Lower lobe of right lung (tissue), 2 donors: ENCODE data around the gene RNF26. TPM values are rescaled to one million over a fixed set of nuclear protein-coding genes. Genes with fewer than 3 reads are reported as not detected.

Experiments
- ATAC-seq, 2 donors: fragments of 200-7000 bp; cut with Tn5 transposase; one replicate each; pipeline ENCODE4 v1.9.1; 2020 to 2022; ENCODE audit warnings: mild to moderate bottlenecking in 2 of 2, moderate library complexity in 2 of 2
- DNase-seq: peaks from one replicate; pipeline ENCODE4 v3.0.0-alpha.2; 2020
- H3K27ac ChIP-seq: fragments of 200-600 bp; one replicate; pipeline ENCODE4 v1.8.0; 2022
- H3K27me3 ChIP-seq: fragments of 200-600 bp; one replicate; pipeline ENCODE4 v1.8.0; 2022; ENCODE audit warnings: low read depth
- H3K36me3 ChIP-seq: fragments of 200-600 bp; one replicate; pipeline ENCODE4 v1.8.0; 2022; ENCODE audit warnings: mild to moderate bottlenecking
- H3K4me1 ChIP-seq: fragments of 200-600 bp; one replicate; pipeline ENCODE4 v1.8.0; 2022
- H3K4me3 ChIP-seq: fragments of 200-600 bp; one replicate; pipeline ENCODE4 v1.8.0; 2022; ENCODE audit warnings: mild to moderate bottlenecking
- H3K9me3 ChIP-seq: fragments of 200-600 bp; one replicate; pipeline ENCODE4 v1.8.0; 2022
- intact Hi-C: fragments of 100-400 bp; cut with DNase I; formaldehyde crosslinking; loops from one replicate; pipeline ENCODE4 v1.11.0; 2022
- total RNA-seq: library from RNA; stranded (reverse); fragmentation: NEBNext Ultra II Directional; extraction: Animal tissue kit (Norgen Biotek cat#: 25700); gene quantifications from one replicate; pipeline ENCODE4 v1.2.1, GENCODE V29; 2021
- TF ChIP-seq, protein P1 (sequence below): fragments of 200-600 bp; IDR thresholded peaks from one replicate; pipeline ENCODE4 v1.8.0; 2022; ENCODE audit warnings: antibody characterized with exemption, mild to moderate bottlenecking
- donor health status: DM: no; HTN: yes; CAD: no; lungs with severe emphysema.

The RNF26 gene
- total RNA-seq, 1 donor from 2014 or later: 19.3 TPM

DNA sequence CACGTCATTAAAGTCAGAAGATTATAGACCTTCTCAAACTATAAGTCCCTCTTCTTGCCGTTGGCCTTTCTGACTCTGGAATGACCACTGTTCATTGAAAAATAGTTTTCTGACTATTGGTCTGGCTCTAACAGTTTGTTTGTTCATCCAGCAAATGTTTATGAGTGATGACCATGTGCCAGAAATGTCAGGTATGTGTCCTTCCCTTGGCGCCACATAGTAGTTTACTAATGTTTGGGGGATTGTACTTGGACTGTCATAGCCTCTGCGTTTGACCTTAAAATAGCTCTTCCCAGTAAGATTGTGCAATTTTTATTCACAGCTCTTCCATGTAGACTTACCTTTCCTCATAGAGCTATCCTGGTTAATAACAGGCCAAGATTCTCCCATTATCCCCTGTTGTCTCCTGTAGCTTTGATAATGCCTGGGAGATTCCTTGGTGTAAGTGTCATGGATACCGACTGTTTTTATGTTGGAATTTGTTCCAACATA, 31.1 kb upstream of the RNF26 start:
- H3K9me3 ChIP-seq: no peaks in the 10 kb centered on the region
- ATAC-seq: no peak
- H3K36me3 ChIP-seq: peaks cover 74% of the 10 kb centered on the region

DNA sequence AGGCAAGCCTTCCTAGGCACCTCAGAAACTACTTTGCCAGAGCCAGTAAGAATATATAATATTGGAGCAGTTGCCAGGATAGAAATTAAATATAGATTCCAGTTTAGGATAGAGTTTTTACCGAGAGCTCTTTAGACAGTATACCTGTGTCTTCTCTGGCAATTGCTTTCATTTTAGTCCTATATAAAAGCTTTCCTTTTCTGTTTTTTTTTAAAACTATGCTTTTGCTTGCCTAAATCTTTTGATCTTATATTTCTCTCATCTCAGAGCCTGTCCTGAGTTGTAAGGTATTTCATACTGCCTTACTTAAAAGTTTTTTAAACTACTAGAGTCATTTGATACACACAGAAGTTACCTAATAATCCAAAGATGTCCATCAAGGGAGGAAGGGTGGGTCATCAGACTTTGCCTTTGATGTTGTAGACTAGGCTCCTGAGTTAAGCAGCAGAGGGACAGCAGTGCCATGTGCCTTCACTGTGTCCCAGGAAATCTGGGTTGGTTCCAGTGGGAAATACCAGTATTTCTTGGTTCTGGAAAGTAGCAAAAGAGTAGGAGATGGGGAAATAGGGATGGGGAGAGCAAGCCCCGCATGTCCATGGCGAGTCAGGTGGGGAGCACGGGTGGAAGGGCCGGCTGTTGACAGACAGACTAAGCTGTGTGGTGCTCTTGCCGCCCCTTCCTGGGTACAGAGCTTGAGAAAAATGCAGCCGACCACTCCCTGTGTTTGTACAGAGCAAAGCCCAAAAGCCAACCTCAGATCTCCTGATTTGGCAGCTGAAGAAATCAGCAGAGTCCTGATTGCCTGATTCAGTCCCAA, 28.6 kb upstream of the RNF26 start:
- Histone ChIP-seq H3K27ac (peak overlapping the region; percentile 18), H3K4me1 (no peaks in the 10 kb centered on the region), H3K9me3 (no peaks in the 10 kb centered on the region), H3K4me3 (no peak overlapping the region), H3K36me3 (peaks cover 69% of the 10 kb centered on the region), H3K27me3 (no peaks in the 10 kb centered on the region)
- TF ChIP-seq, protein P1, sequence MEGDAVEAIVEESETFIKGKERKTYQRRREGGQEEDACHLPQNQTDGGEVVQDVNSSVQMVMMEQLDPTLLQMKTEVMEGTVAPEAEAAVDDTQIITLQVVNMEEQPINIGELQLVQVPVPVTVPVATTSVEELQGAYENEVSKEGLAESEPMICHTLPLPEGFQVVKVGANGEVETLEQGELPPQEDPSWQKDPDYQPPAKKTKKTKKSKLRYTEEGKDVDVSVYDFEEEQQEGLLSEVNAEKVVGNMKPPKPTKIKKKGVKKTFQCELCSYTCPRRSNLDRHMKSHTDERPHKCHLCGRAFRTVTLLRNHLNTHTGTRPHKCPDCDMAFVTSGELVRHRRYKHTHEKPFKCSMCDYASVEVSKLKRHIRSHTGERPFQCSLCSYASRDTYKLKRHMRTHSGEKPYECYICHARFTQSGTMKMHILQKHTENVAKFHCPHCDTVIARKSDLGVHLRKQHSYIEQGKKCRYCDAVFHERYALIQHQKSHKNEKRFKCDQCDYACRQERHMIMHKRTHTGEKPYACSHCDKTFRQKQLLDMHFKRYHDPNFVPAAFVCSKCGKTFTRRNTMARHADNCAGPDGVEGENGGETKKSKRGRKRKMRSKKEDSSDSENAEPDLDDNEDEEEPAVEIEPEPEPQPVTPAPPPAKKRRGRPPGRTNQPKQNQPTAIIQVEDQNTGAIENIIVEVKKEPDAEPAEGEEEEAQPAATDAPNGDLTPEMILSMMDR: no peak
- ATAC-seq: no peak
- no peak for DNase-seq
- intact Hi-C loops: no loop called here

More for the DNA sequence above, 31.1 kb upstream of the RNF26 start:
- TF ChIP-seq, protein P1: no peak
- Histone ChIP-seq H3K4me1 (no peaks in the 10 kb centered on the region), H3K27ac (no peak overlapping the region), H3K27me3 (no peaks in the 10 kb centered on the region), H3K4me3 (no peak overlapping the region)
- DNase-seq: no peak
- intact Hi-C loops: no loop called here

DNA sequence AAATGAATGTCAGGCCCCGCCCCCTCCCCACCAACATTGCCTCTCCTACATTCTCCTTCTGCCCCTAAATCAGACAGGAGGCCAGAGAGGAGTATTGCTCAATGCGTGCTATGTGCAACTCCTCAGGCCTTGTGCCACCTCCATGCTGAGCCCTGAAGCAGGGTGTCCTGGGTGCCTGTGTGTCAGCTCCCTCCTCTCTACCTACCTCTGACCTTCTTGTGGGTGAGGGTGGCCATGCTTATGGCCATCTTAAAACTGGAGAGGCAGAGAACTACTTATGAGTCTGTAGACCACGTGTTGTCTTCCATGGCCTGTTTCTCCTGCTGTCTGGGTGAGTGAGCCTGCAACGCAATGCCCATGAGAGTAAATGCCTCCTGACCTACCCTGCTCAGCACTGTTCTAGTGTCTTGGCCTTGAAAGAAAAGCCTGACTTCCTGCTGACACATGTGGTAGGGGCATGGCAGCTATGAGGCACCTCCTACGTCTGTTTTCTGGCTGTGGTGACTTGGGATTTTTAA, 27.9 kb upstream of the RNF26 start:
- Histone ChIP-seq H3K27me3 (no peaks in the 10 kb centered on the region), H3K4me1 (no peaks in the 10 kb centered on the region), H3K36me3 (peaks cover 66% of the 10 kb centered on the region), H3K27ac (peak overlapping the region; percentile 18), H3K4me3 (no peak overlapping the region), H3K9me3 (no peaks in the 10 kb centered on the region)
- ATAC-seq (peak; percentile 18 to 28), DNase-seq (no peak)
- TF ChIP-seq, protein P1: no peak
- intact Hi-C loops: no loop called here

DNA sequence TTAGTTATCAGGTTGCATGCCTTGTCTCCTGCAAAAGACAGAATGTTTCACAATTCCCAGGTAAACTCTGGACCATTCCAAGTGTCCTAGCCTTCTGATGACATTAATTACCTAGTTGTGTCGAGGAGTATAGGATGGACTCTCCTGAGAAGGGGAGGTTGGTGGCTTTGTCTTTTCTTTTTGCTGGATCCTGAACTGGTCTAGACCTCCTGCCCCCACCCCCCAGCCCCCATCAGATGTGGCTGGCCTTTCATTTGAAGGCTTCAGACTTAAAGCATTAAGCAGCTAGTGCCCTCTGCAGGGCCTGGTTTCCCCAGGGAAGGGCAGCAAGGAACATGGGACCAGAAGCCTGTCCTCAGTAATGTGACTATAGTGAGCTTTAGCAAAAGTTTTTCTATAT, 27.1 kb upstream of the RNF26 start:
- TF ChIP-seq, protein P1: no peak
- no peaks in the 10 kb centered on the region for H3K9me3 ChIP-seq
- ATAC-seq (no peak), DNase-seq (no peak)
- H3K36me3 ChIP-seq: peaks cover 58% of the 10 kb centered on the region
- H3K4me1 ChIP-seq: no peaks in the 10 kb centered on the region
- no peak overlapping the region for H3K4me3 ChIP-seq
- peak overlapping the region; percentile 18 for H3K27ac ChIP-seq
- H3K27me3 ChIP-seq: no peaks in the 10 kb centered on the region
- intact Hi-C loops: no loop called here

DNA sequence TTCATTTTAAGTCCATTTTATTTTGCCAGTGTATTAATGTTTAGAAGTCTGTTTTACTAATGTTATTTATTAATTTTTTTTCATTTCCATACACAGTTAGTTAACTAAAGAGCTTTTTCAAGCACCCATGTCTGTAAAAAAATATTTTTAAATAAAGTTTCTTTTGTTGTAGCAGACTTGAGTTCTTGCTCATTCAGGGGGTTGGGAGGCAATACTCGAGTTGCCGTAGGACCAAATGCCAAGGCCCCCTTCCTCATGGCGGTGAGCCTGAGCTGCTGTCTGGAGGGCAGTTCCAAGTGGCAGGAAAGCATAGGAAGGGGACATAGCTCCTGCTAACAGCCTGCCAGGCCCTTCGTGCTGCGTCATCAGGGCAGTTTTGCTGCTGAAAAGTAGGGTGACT, 26.4 kb upstream of the RNF26 start:
- TF ChIP-seq, protein P1: no peak
- Histone ChIP-seq H3K9me3 (no peaks in the 10 kb centered on the region), H3K4me3 (no peak overlapping the region), H3K27ac (no peak overlapping the region), H3K36me3 (peaks cover 53% of the 10 kb centered on the region), H3K4me1 (no peaks in the 10 kb centered on the region), H3K27me3 (no peaks in the 10 kb centered on the region)
- DNase-seq (no peak), ATAC-seq (no peak)
- intact Hi-C loops: no loop called here
